Transverse colon (tissue), 4 donors: Measurements from ENCODE around the gene PIGV. TPM values are rescaled to one million over a fixed set of nuclear protein-coding genes. Genes with fewer than 3 reads are reported as not detected.
"Not testable (repeated sequence)": the region's sequence is repeated elsewhere in the genome, so short reads cannot be mapped to it uniquely, and the experiment has no call there.

Experiments used
- DNase-seq: peaks from one replicate; pipeline ENCODE4 v3.0.0-alpha.2; 2019
- H3K27ac ChIP-seq, 4 donors: fragments of 200-600 bp; sonication (generic); 2 replicates each; pipeline ENCODE4 v1.5.1; 2016 to 2018; ENCODE audit warnings: inconsistent platforms in 4 of 4
- H3K27me3 ChIP-seq: fragments of 200-600 bp; sonication (generic); 2 replicates; pipeline ENCODE4 v1.5.1; 2017; ENCODE audit warnings: inconsistent platforms
- H3K36me3 ChIP-seq, 4 donors: fragments of 200-600 bp; sonication (generic); 2 replicates each; pipeline ENCODE4 v1.5.1; 2017 to 2019; ENCODE audit warnings: inconsistent platforms in 4 of 4
- H3K4me1 ChIP-seq, 4 donors: fragments of 200-600 bp; sonication (generic); 2 replicates each; pipeline ENCODE4 v1.5.1; 2017 to 2020; ENCODE audit warnings: inconsistent platforms in 4 of 4
- H3K4me3 ChIP-seq, 4 donors: fragments of 200-600 bp; sonication (generic); 1 replicate in 1 of 4; 2 replicates in 3 of 4; pipeline versions ENCODE4 v1.5.1 to v1.6.1; 2017 to 2019; ENCODE audit warnings: inconsistent platforms in 4 of 4
- H3K9me3 ChIP-seq, 2 donors: fragments of 200-600 bp; sonication (generic); 2 replicates each; pipeline ENCODE4 v1.5.1; 2017 to 2019; ENCODE audit warnings: inconsistent platforms in 2 of 2
- CTCF ChIP-seq, 5 experiments: fragments of 200-600 bp in 3 of 5; fragments of 450-650 bp in 2 of 5; sonication (generic) in 3 of 5; IDR thresholded peaks; 1 replicate in 2 of 5; 2 replicates in 3 of 5; pipeline ENCODE4 v1.5.1; 2016 to 2017; ENCODE audit warnings: antibody characterized with exemption in 5 of 5, inconsistent platforms in 3 of 5, mild to moderate bottlenecking in 2 of 5, moderate library complexity in 1 of 5
- EP300 ChIP-seq: sonication (generic); formaldehyde crosslinking; IDR thresholded peaks from one replicate; pipeline ENCODE4 v1.6.1; 2017; ENCODE audit warnings: antibody characterized with exemption, low read depth
- POLR2A ChIP-seq: fragments of 450-650 bp; IDR thresholded peaks from one replicate; pipeline ENCODE4 v1.6.1; 2016; ENCODE audit warnings: antibody characterized with exemption, mild to moderate bottlenecking, moderate library complexity
- POLR2AphosphoS5 ChIP-seq, 3 donors: sonication (generic); formaldehyde crosslinking; IDR thresholded peaks; one replicate each; pipeline ENCODE4 v1.6.1; 2016; ENCODE audit warnings: antibody characterized with exemption in 3 of 3
- WGBS, 2 donors: methylation state at CpG; one replicate each; pipeline ENCODE4 v1.1.5; 2018; ENCODE audit warnings: low coverage in 1 of 2; 5-methylcytosine and 5-hydroxymethylcytosine counted together
- in situ Hi-C, 4 donors: fragments of 200-750 bp; cut with MboI; loops; one replicate each; pipeline versions ENCODE4 v1.15.0 to v1.15.1; 2017; ENCODE audit warnings: low sequenced_read_pairs in 3 of 4, low pct_ligation_motif_present in 1 of 4, low pct_unique_long_range_greater_than_20kb in 1 of 4
- intact Hi-C: fragments of 100-400 bp; cut with DNase I; formaldehyde crosslinking; loops from one replicate; pipeline ENCODE4 v1.15.1; 2023; ENCODE audit warnings: low total_unique reads
- small RNA-seq, 4 donors: library from RNA; depleted of rRNA; stranded (forward); fragments of <200 nt; gene quantifications; one replicate each; pipeline ENCODE3, GENCODE V24; 2016
- total RNA-seq, 4 donors: library from RNA; depleted of rRNA; stranded (reverse); fragments of >200 nt; gene quantifications; one replicate each; pipeline ENCODE4 v1.1.0, GENCODE V29; 2016

PIGV gene
- total RNA-seq, 4 donors from 2014 or later = 16.1 to 32.2 (median 24.2) TPM

GRCh38 chr1:26839779-26840178 is 52.0 kb downstream of the PIGV start:
- 91% methylated on average over 6 of the region's 6 CpGs; no CpG with 5 or more reads in 1 of the 2 donors for WGBS, 2 donors
- in situ Hi-C loops = no loop called here
- intact Hi-C loops = no loop called here

GRCh38 chr1:26844424-26845196 is 56.9 kb downstream of the PIGV start:
- no peak overlapping the region for H3K27ac ChIP-seq
- H3K4me1 ChIP-seq = peaks cover 16 to 29% (median 19%) of the 10 kb centered on the region in 4 donors
- WGBS, 2 donors = 85 to 87% methylated on average over 12 to 13 of the region's 13 CpGs
- no peaks in the 10 kb centered on the region for H3K27me3 ChIP-seq
- intact Hi-C loops (no loop called here), in situ Hi-C loops (no loop called here)
- TF ChIP-seq EP300 (no peak), POLR2A (no peak), CTCF (IDR thresholded peaks at IDR 0.05) (no peak), POLR2AphosphoS5 (IDR thresholded peaks at IDR 0.05) (no peak)
- no peak for DNase-seq
- H3K9me3 ChIP-seq = no peaks in the 10 kb centered on the region
- H3K4me3 ChIP-seq = no peak overlapping the region
- H3K36me3 ChIP-seq = peaks cover 0 to 22% (median 0%) of the 10 kb centered on the region in 4 donors

More at GRCh38 chr1:26839779-26840178, 52.0 kb downstream of the PIGV start:
- peak overlapping the region in 3 of 4 donors; percentile 1 to 74 (median 42) for H3K27ac ChIP-seq
- H3K27me3 ChIP-seq = no peaks in the 10 kb centered on the region
- H3K9me3 ChIP-seq = no peaks in the 10 kb centered on the region
- TF ChIP-seq POLR2A (no peak), POLR2AphosphoS5 (IDR thresholded peaks at IDR 0.05) (no peak), EP300 (no peak)
- H3K4me3 ChIP-seq = no peak overlapping the region
- peaks cover 0 to 21% (median 0%) of the 10 kb centered on the region in 4 donors for H3K36me3 ChIP-seq
- no peaks in the 10 kb centered on the region for H3K4me1 ChIP-seq
- no peak for DNase-seq

GRCh38 chr1:26847826-26848225 is 60.1 kb downstream of the PIGV start:
- H3K4me3 ChIP-seq, in situ Hi-C loops, H3K9me3 ChIP-seq, H3K27me3 ChIP-seq, intact Hi-C loops: not testable (repeated sequence)
- peaks cover 22 to 41% (median 29%) of the 10 kb centered on the region in 4 donors for H3K4me1 ChIP-seq
- DNase-seq = peak; percentile 64
- H3K27ac ChIP-seq = peak overlapping the region; percentile 74 to 88 (median 83)
- TF ChIP-seq POLR2AphosphoS5 (IDR thresholded peaks at IDR 0.05) = peak in 1 of 3 donors; percentile 50
- H3K36me3 ChIP-seq = peaks cover 0 to 20% (median 6%) of the 10 kb centered on the region in 4 donors
- 67% methylated on average over 1 to 6 of the region's 6 CpGs for WGBS, 2 donors

Small RNA genes lying within 50 kb of the gene (small RNA-seq; reads per million reads assigned to genes)
- 0 reads per million in 4 donors for gene RN7SL165P

Other genes with a start within 250 kb of the PIGV start
- gene ARID1A, start 91.9 kb upstream of the PIGV start, total RNA-seq = 10 to 100 TPM; 43.4 to 72.0 (median 53.1) TPM
- gene ZDHHC18, start 38.7 kb downstream of the PIGV start, total RNA-seq = 10 to 100 TPM in 3 of 4 donors, 1 to 10 TPM in 1; 4.4 to 37.3 (median 28.0) TPM
- gene SFN, start 75.2 kb downstream of the PIGV start, total RNA-seq = 100 to 1,000 TPM in 3 of 4 donors, 10 to 100 TPM in 1; 50.2 to 197 (median 163) TPM
- gene GPN2, start 102.3 kb downstream of the PIGV start, total RNA-seq = 10 to 100 TPM; 14.7 to 75.2 (median 28.7) TPM
- gene GPATCH3, start 112.5 kb downstream of the PIGV start, total RNA-seq = 10 to 100 TPM in 2 of 4 donors, 1 to 10 TPM in 2; 3.2 to 35.9 (median 10.7) TPM
- gene NR0B2, start 126.0 kb downstream of the PIGV start, total RNA-seq = 1 to 10 TPM in 1 of 4 donors, under 1 TPM in 1, not detected in 2; 0.95 to 2.7 TPM
- gene NUDC, start 133.8 kb downstream of the PIGV start, total RNA-seq = 10 to 100 TPM; 10.8 to 39.9 (median 27.6) TPM
- gene KDF1, start 172.5 kb downstream of the PIGV start, total RNA-seq = 10 to 100 TPM; 11.6 to 36.2 (median 29.8) TPM
- gene TRNP1, start 205.7 kb downstream of the PIGV start, total RNA-seq = 1 to 10 TPM in 2 of 4 donors, under 1 TPM in 1, not detected in 1; 0.80 to 4.1 (median 2.3) TPM
- gene TENT5B, start 224.9 kb downstream of the PIGV start, total RNA-seq = 10 to 100 TPM in 1 of 4 donors, 1 to 10 TPM in 3; 5.2 to 22.5 (median 8.3) TPM